H1 (cell line): Measurements from ENCODE around the gene ALDH1A3. TPM values are rescaled to one million over a fixed set of nuclear protein-coding genes. Genes with fewer than 3 reads are reported as not detected.

Source experiments
- HDAC2 ChIP-seq, 2 experiments: fragments of 300-600 bp in 1 of 2; sonication (generic) in 1 of 2; IDR thresholded peaks; 2 replicates each; pipeline ENCODE4 v1.6.1; 2011 to 2012; ENCODE audit warnings: low read depth in 2 of 2, low read length in 2 of 2, mild to moderate bottlenecking in 2 of 2, moderate library complexity in 2 of 2, borderline replicate concordance in 1 of 2, inconsistent platforms in 1 of 2
- MAX ChIP-seq: IDR thresholded peaks from 2 replicates; pipeline ENCODE4 v1.6.1; 2012; ENCODE audit warnings: inconsistent platforms
- POLR2A ChIP-seq, 2 experiments: IDR thresholded peaks; 1 replicate in 1 of 2; 2 replicates in 1 of 2; pipeline ENCODE4 v1.6.1; 2011; ENCODE audit warnings: low read depth in 2 of 2, low read length in 2 of 2, mild to moderate bottlenecking in 2 of 2; ENCODE audit errors: control extremely low read depth in 1 of 2
- RAD21 ChIP-seq, 2 experiments: IDR thresholded peaks in 1 of 2; conservative IDR thresholded peaks in 1 of 2; 2 replicates each; pipeline ENCODE4 v1.6.1; 2011; ENCODE audit warnings: low read depth in 2 of 2, low read length in 2 of 2, improper control_type of control experiment in 1 of 2, inconsistent platforms in 1 of 2, mild to moderate bottlenecking in 1 of 2, moderate library complexity in 1 of 2
- RFX5 ChIP-seq: IDR thresholded peaks from 2 replicates; pipeline ENCODE4 v1.6.1; 2011; ENCODE audit warnings: low read depth, low read length, improper control_type of control experiment, borderline replicate concordance
- SP2 ChIP-seq: IDR thresholded peaks from 2 replicates; pipeline ENCODE4 v1.6.1; 2012; ENCODE audit warnings: mild to moderate bottlenecking, low read length, inconsistent platforms
- SUZ12 ChIP-seq: fragments of 200-600 bp; sonication (generic); IDR thresholded peaks from 2 replicates; pipeline ENCODE4 v1.6.1; 2012; ENCODE audit warnings: mild to moderate bottlenecking, inconsistent platforms, low read length, moderate library complexity, mixed read lengths
- TAF7 ChIP-seq: optimal IDR thresholded peaks from 2 replicates; pipeline ENCODE3; 2011; ENCODE audit warnings: low read depth, mild to moderate bottlenecking, inconsistent platforms, low read length, moderate library complexity, borderline replicate concordance
- TBP ChIP-seq: IDR thresholded peaks from 2 replicates; pipeline ENCODE4 v1.6.1; 2011; ENCODE audit warnings: low read depth, low read length, improper control_type of control experiment
- TCF12 ChIP-seq: IDR thresholded peaks from 2 replicates; pipeline ENCODE4 v1.6.1; 2011; ENCODE audit warnings: low read depth, mild to moderate bottlenecking, low read length
- YY1 ChIP-seq: IDR thresholded peaks from 2 replicates; pipeline ENCODE4 v1.6.1; 2011; ENCODE audit warnings: low read depth, mild to moderate bottlenecking, low read length
- polyA plus RNA-seq, 7 experiments: library from polyadenylated mRNA; depleted of rRNA in 3 of 7; stranded (reverse) in 5 of 7; unstranded in 2 of 7; fragments of >200 nt in 5 of 7; fragments of 200-250 nt in 2 of 7; gene quantifications; 1 replicate in 5 of 7; 2 replicates in 1 of 7; 4 replicates in 1 of 7; pipeline versions ENCODE4 v1.2.1 to v1.2.3, GENCODE V29; 2011 to 2013; ENCODE audit warnings: missing spikeins in 2 of 7, mixed read lengths in 2 of 7
- total RNA-seq: library from RNA; stranded (reverse); fragmentation: NEBNext Ultra II Directional; extraction: Animal tissue kit (Norgen Biotek cat#: 25700); gene quantifications from 2 replicates; pipeline ENCODE4 v1.2.1, GENCODE V29; 2021
- TF ChIP-seq, protein P1 (sequence below), 3 experiments: IDR thresholded peaks; 1 replicate in 2 of 3; 2 replicates in 1 of 3; pipeline versions ENCODE4 v1.5.1 to v1.6.1; 2011; ENCODE audit warnings: low read length in 3 of 3, mild to moderate bottlenecking in 3 of 3, inconsistent platforms in 2 of 3, low read depth in 1 of 3, moderate library complexity in 1 of 3; ENCODE audit not compliant: insufficient read depth in 1 of 3; ENCODE audit errors: control extremely low read depth in 1 of 3

The ALDH1A3 gene
- total and polyA plus RNA-seq, 2 of the 8 experiments (the other 6 are each of a cell fraction or from before 2014, with no cell fraction given) = 2.2 to 5.5 TPM

- TF ChIP-seq, protein P1, sequence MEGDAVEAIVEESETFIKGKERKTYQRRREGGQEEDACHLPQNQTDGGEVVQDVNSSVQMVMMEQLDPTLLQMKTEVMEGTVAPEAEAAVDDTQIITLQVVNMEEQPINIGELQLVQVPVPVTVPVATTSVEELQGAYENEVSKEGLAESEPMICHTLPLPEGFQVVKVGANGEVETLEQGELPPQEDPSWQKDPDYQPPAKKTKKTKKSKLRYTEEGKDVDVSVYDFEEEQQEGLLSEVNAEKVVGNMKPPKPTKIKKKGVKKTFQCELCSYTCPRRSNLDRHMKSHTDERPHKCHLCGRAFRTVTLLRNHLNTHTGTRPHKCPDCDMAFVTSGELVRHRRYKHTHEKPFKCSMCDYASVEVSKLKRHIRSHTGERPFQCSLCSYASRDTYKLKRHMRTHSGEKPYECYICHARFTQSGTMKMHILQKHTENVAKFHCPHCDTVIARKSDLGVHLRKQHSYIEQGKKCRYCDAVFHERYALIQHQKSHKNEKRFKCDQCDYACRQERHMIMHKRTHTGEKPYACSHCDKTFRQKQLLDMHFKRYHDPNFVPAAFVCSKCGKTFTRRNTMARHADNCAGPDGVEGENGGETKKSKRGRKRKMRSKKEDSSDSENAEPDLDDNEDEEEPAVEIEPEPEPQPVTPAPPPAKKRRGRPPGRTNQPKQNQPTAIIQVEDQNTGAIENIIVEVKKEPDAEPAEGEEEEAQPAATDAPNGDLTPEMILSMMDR (IDR thresholded peaks at IDR 0.05; ENCODE audit: control extremely low read depth in 1 of 3, insufficient read depth in 1 of 3, low read depth in 1 of 3, low read length in 3 of 3) = no peak
- TF ChIP-seq POLR2A (IDR thresholded peaks at IDR 0.05; ENCODE audit: control extremely low read depth in 1 of 2, low read depth in 2 of 2, low read length in 2 of 2) (no peak), SUZ12 (peak; percentile 23; the same call in 1 of the 2 replicates), RFX5 (no peak), RAD21 (IDR thresholded peaks at IDR 0.05 in 1 of 2, conservative IDR thresholded peaks at IDR 0.05 in 1 of 2; ENCODE audit: low read depth in 2 of 2, low read length in 2 of 2) (no peak), MAX (peak; percentile 74), TAF7 (no peak), HDAC2 (IDR thresholded peaks at IDR 0.05; ENCODE audit: borderline replicate concordance in 1 of 2, low read depth in 2 of 2, low read length in 2 of 2) (no peak), TBP (no peak), YY1 (no peak), TCF12 (no peak), SP2 (no peak)
Observed at GRCh38 chr15:100879061-100879463, 569 bp upstream of the ALDH1A3 start (continued).
